ENCODE results near the gene GALNT17.

The GALNT17 gene

DNA sequence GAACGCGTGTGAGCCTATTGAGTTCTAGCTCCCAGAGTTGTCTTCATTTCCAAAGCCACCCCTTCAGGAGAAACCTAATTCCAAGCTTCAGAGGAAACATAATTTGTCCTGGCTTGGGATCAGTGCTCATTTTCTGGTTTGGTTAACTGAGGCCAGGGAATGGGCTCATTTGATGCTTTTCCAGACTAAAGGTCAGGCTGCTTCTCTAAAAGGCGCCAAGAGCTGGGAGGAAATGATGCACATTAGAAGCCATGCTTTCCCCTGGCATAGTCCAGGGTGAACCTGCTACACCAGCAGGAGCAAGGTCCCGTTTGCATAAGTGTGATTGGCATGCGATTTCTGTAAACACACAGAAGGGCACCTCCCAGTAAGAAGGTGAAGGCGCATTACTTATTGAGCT is 435.0 kb downstream of the GALNT17 start:
- H3K14ac ChIP-seq (ENCODE audit: low read length in 2 of 2): no peak overlapping the region
- peaks cover 0 to 4% of the 10 kb centered on the region in 2 experiments for H3K27me3 ChIP-seq (ENCODE audit: control insufficient read depth in 1 of 2, insufficient read depth in 1 of 2, low read length in 2 of 2)
- no peak overlapping the region for H4K8ac ChIP-seq (ENCODE audit: low read length)
- no peak overlapping the region for H2BK5ac ChIP-seq (ENCODE audit: low read depth, low read length, poor library complexity, severe bottlenecking)
- H3K36me3 ChIP-seq (ENCODE audit: control insufficient read depth in 1 of 2, insufficient read depth in 2 of 2, low read depth in 1 of 2, low read length in 2 of 2): no peaks in the 10 kb centered on the region
- no peaks in the 10 kb centered on the region for H3K9me3 ChIP-seq (ENCODE audit: control insufficient read depth, low read length)
- H2BK12ac ChIP-seq (ENCODE audit: low read length in 2 of 2): no peak overlapping the region
- H3K4me3 ChIP-seq (ENCODE audit: insufficient read depth in 1 of 2, low read depth in 1 of 2, low read length in 2 of 2): no peak overlapping the region
- 92% methylated on average over 5 of the region's 6 CpGs for WGBS
- no peak overlapping the region for H3K9ac ChIP-seq (ENCODE audit: low read length)
- H2AFZ ChIP-seq (ENCODE audit: low read depth, low read length): no peak overlapping the region
- no peak overlapping the region for H2BK15ac ChIP-seq (ENCODE audit: low read depth, poor library complexity, severe bottlenecking)
- no peak overlapping the region for H4K91ac ChIP-seq (ENCODE audit: low read length)
- H3K4me1 ChIP-seq (ENCODE audit: control insufficient read depth, insufficient read depth, low read depth, low read length): no peaks in the 10 kb centered on the region
- H3K23ac ChIP-seq (ENCODE audit: low read length in 2 of 2): no peak overlapping the region
- H3K18ac ChIP-seq (ENCODE audit: low read depth in 1 of 2, low read length in 2 of 2): no peak overlapping the region
- no peak overlapping the region for H2AK5ac ChIP-seq (ENCODE audit: low read length, severe bottlenecking)
- H2BK120ac ChIP-seq (ENCODE audit: low read depth, low read length): no peak overlapping the region
- H3K4ac ChIP-seq (ENCODE audit: low read depth in 1 of 2, low read length in 2 of 2): no peak overlapping the region
- no peak for DNase-seq
- no peak overlapping the region for H3K27ac ChIP-seq (ENCODE audit: low read length, poor library complexity, severe bottlenecking)
- H3K4me2 ChIP-seq (ENCODE audit: low read length, poor library complexity, severe bottlenecking): no peak overlapping the region
- H3K79me1 ChIP-seq (replicated peaks; ENCODE audit: low read length, poor library complexity, severe bottlenecking): no peaks in the 10 kb centered on the region

GRCh38 chr7:71574153-71574860 is 442.4 kb downstream of the GALNT17 start:
- no peak overlapping the region for H4K91ac ChIP-seq (ENCODE audit: low read length)

DNA sequence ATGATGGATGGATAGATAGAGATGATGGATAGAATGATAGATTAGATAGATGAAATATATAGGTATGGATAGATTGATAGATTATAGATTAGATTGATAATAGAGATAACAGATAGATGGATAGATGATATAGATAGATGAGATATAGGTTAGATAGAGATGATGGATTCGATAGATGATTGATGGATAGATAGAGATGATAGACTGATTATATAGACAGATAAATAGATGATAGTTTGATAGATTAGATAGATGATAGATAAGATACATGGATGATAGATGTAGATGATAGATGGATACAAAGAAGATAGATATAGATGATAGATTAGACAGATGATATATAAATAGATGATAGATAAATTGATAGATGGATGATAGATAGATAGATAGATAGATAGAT is 448.1 kb downstream of the GALNT17 start:
- H4K8ac ChIP-seq (ENCODE audit: low read length): no peak overlapping the region
- H3K18ac ChIP-seq (ENCODE audit: low read depth in 1 of 2, low read length in 2 of 2): no peak overlapping the region
- H3K9me3 ChIP-seq (ENCODE audit: control insufficient read depth, low read length): no peaks in the 10 kb centered on the region
- no peak overlapping the region for H4K91ac ChIP-seq (ENCODE audit: low read length)
- H3K14ac ChIP-seq (ENCODE audit: low read length in 2 of 2): no peak overlapping the region
- no peak overlapping the region for H3K4me3 ChIP-seq (ENCODE audit: insufficient read depth in 1 of 2, low read depth in 1 of 2, low read length in 2 of 2)
- DNase-seq: no peak
- H2AK5ac ChIP-seq (ENCODE audit: low read length, severe bottlenecking): no peak overlapping the region
- H3K23ac ChIP-seq (ENCODE audit: low read length in 2 of 2): no peak overlapping the region
- no peak overlapping the region for H3K4me2 ChIP-seq (ENCODE audit: low read length, poor library complexity, severe bottlenecking)
- 65% methylated on average over 1 of the region's 1 CpG for WGBS
- no peak overlapping the region for H2AFZ ChIP-seq (ENCODE audit: low read depth, low read length)
- no peaks in the 10 kb centered on the region for H3K27me3 ChIP-seq (ENCODE audit: control insufficient read depth in 1 of 2, insufficient read depth in 1 of 2, low read length in 2 of 2)
- H2BK120ac ChIP-seq (ENCODE audit: low read depth, low read length): no peak overlapping the region
- H2BK12ac ChIP-seq (ENCODE audit: low read length in 2 of 2): no peak overlapping the region
- H3K4ac ChIP-seq (ENCODE audit: low read depth in 1 of 2, low read length in 2 of 2): no peak overlapping the region
- H2BK15ac ChIP-seq (ENCODE audit: low read depth, poor library complexity, severe bottlenecking): no peak overlapping the region
- no peaks in the 10 kb centered on the region for H3K36me3 ChIP-seq (ENCODE audit: control insufficient read depth in 1 of 2, insufficient read depth in 2 of 2, low read depth in 1 of 2, low read length in 2 of 2)
- H2BK5ac ChIP-seq (ENCODE audit: low read depth, low read length, poor library complexity, severe bottlenecking): no peak overlapping the region
- H3K79me1 ChIP-seq (replicated peaks; ENCODE audit: low read length, poor library complexity, severe bottlenecking): no peaks in the 10 kb centered on the region
- H3K4me1 ChIP-seq (ENCODE audit: control insufficient read depth, insufficient read depth, low read depth, low read length): no peaks in the 10 kb centered on the region
- H3K9ac ChIP-seq (ENCODE audit: low read length): no peak overlapping the region
- no peak overlapping the region for H3K27ac ChIP-seq (ENCODE audit: low read length, poor library complexity, severe bottlenecking)

More at GRCh38 chr7:71574153-71574860, 442.4 kb downstream of the GALNT17 start:
- Histone ChIP-seq H3K9me3 (ENCODE audit: control insufficient read depth, low read length) (no peaks in the 10 kb centered on the region), H3K4me3 (ENCODE audit: insufficient read depth in 1 of 2, low read depth in 1 of 2, low read length in 2 of 2) (no peak overlapping the region), H3K4ac (ENCODE audit: low read depth in 1 of 2, low read length in 2 of 2) (no peak overlapping the region), H3K23ac (ENCODE audit: low read length in 2 of 2) (no peak overlapping the region), H3K36me3 (ENCODE audit: control insufficient read depth in 1 of 2, insufficient read depth in 2 of 2, low read depth in 1 of 2, low read length in 2 of 2) (no peaks in the 10 kb centered on the region), H2BK120ac (ENCODE audit: low read depth, low read length) (no peak overlapping the region), H2BK15ac (ENCODE audit: low read depth, poor library complexity, severe bottlenecking) (no peak overlapping the region), H3K14ac (ENCODE audit: low read length in 2 of 2) (no peak overlapping the region), H3K4me2 (ENCODE audit: low read length, poor library complexity, severe bottlenecking) (no peak overlapping the region), H2BK12ac (ENCODE audit: low read length in 2 of 2) (no peak overlapping the region), H3K27ac (ENCODE audit: low read length, poor library complexity, severe bottlenecking) (no peak overlapping the region), H3K18ac (ENCODE audit: low read depth in 1 of 2, low read length in 2 of 2) (no peak overlapping the region), H2AK5ac (ENCODE audit: low read length, severe bottlenecking) (no peak overlapping the region), H3K9ac (ENCODE audit: low read length) (no peak overlapping the region), H2BK5ac (ENCODE audit: low read depth, low read length, poor library complexity, severe bottlenecking) (no peak overlapping the region), H3K4me1 (ENCODE audit: control insufficient read depth, insufficient read depth, low read depth, low read length) (no peaks in the 10 kb centered on the region), H2AFZ (ENCODE audit: low read depth, low read length) (no peak overlapping the region), H3K79me1 (replicated peaks; ENCODE audit: low read length, poor library complexity, severe bottlenecking) (no peaks in the 10 kb centered on the region), H4K8ac (ENCODE audit: low read length) (no peak overlapping the region), H3K27me3 (ENCODE audit: control insufficient read depth in 1 of 2, insufficient read depth in 1 of 2, low read length in 2 of 2) (no peaks in the 10 kb centered on the region)
- no peak for DNase-seq
- 68% methylated on average over 2 of the region's 2 CpGs for WGBS

DNA sequence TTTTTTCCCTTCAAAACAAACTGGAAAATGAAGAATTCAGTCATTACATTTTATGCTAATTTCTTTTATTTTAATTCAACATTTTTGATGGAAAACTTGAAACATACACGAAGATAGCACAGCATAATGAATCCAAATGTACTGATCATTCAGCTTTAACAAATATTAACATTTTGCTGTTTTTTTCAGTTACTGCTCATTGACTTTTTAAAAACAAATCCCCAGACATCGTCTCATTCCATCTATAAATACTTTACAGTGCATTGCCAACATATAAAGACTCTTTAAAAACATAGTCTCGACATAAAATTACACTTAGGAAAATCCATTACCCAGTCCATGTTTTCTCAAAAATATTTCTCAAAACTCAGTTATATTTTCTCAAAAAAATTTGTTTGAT is 452.3 kb downstream of the GALNT17 start:
- Histone ChIP-seq H4K8ac (ENCODE audit: low read length) (no peak overlapping the region), H3K4me2 (ENCODE audit: low read length, poor library complexity, severe bottlenecking) (no peak overlapping the region), H2BK15ac (ENCODE audit: low read depth, poor library complexity, severe bottlenecking) (no peak overlapping the region), H3K9ac (ENCODE audit: low read length) (no peak overlapping the region), H3K14ac (ENCODE audit: low read length in 2 of 2) (no peak overlapping the region), H2BK12ac (ENCODE audit: low read length in 2 of 2) (no peak overlapping the region), H3K27me3 (ENCODE audit: control insufficient read depth in 1 of 2, insufficient read depth in 1 of 2, low read length in 2 of 2) (no peaks in the 10 kb centered on the region), H3K79me1 (replicated peaks; ENCODE audit: low read length, poor library complexity, severe bottlenecking) (no peaks in the 10 kb centered on the region), H3K9me3 (ENCODE audit: control insufficient read depth, low read length) (peaks cover 12% of the 10 kb centered on the region), H3K36me3 (ENCODE audit: control insufficient read depth in 1 of 2, insufficient read depth in 2 of 2, low read depth in 1 of 2, low read length in 2 of 2) (no peaks in the 10 kb centered on the region), H3K4me3 (ENCODE audit: insufficient read depth in 1 of 2, low read depth in 1 of 2, low read length in 2 of 2) (no peak overlapping the region), H3K23ac (ENCODE audit: low read length in 2 of 2) (no peak overlapping the region), H2BK120ac (ENCODE audit: low read depth, low read length) (no peak overlapping the region), H4K91ac (ENCODE audit: low read length) (no peak overlapping the region), H2BK5ac (ENCODE audit: low read depth, low read length, poor library complexity, severe bottlenecking) (no peak overlapping the region), H3K4ac (ENCODE audit: low read depth in 1 of 2, low read length in 2 of 2) (no peak overlapping the region), H2AFZ (ENCODE audit: low read depth, low read length) (no peak overlapping the region), H3K18ac (ENCODE audit: low read depth in 1 of 2, low read length in 2 of 2) (no peak overlapping the region), H2AK5ac (ENCODE audit: low read length, severe bottlenecking) (no peak overlapping the region), H3K4me1 (ENCODE audit: control insufficient read depth, insufficient read depth, low read depth, low read length) (no peaks in the 10 kb centered on the region), H3K27ac (ENCODE audit: low read length, poor library complexity, severe bottlenecking) (no peak overlapping the region)
- no peak for DNase-seq
- WGBS: 69% methylated on average over 3 of the region's 3 CpGs
